Gastroesophageal sphincter (tissue), 4 donors: ENCODE results near the gene IGSF8. TPM values are rescaled to one million over a fixed set of nuclear protein-coding genes. Genes with fewer than 3 reads are reported as not detected.
A peak's percentile ranks its signal among the peaks of the same experiment; 100 is the strongest.

Experiments
- ATAC-seq: fragments of 150-250 bp; one replicate; pipeline ENCODE4 v1.9.1; 2016; ENCODE audit warnings: mild to moderate bottlenecking, moderate library complexity
- H3K27ac ChIP-seq, 4 donors: fragments of 200-600 bp; sonication (generic) in 3 of 4; 1 replicate in 3 of 4; 2 replicates in 1 of 4; pipeline ENCODE4 v1.5.1; 2016 to 2019
- H3K27me3 ChIP-seq: fragments of 200-600 bp; sonication (generic); one replicate; pipeline ENCODE4 v1.5.1; 2019
- H3K36me3 ChIP-seq, 2 donors: fragments of 200-600 bp; sonication (generic); one replicate each; pipeline ENCODE4 v1.5.1; 2019; ENCODE audit warnings: control low read depth in 1 of 2
- H3K4me1 ChIP-seq, 3 donors: fragments of 200-600 bp; sonication (generic); 1 replicate in 2 of 3; 2 replicates in 1 of 3; pipeline ENCODE4 v1.5.1; 2016 to 2019; ENCODE audit warnings: control low read depth in 2 of 3
- H3K4me3 ChIP-seq, 2 donors: fragments of 200-600 bp; sonication (generic); one replicate each; pipeline ENCODE4 v1.5.1; 2019; ENCODE audit warnings: mild to moderate bottlenecking in 1 of 2, moderate library complexity in 1 of 2
- H3K9me3 ChIP-seq, 3 donors: fragments of 200-600 bp; sonication (generic); one replicate each; pipeline ENCODE4 v1.5.1; 2017 to 2019; ENCODE audit warnings: control low read depth in 2 of 3
- CTCF ChIP-seq, 4 experiments: fragments of 200-600 bp in 2 of 4; fragments of 450-650 bp in 2 of 4; sonication (generic) in 1 of 4; IDR thresholded peaks; one replicate each; pipeline ENCODE4 v1.5.1; 2017 to 2019; ENCODE audit warnings: antibody characterized with exemption in 4 of 4, mild to moderate bottlenecking in 2 of 4, moderate library complexity in 2 of 4
- EP300 ChIP-seq: sonication (generic); formaldehyde crosslinking; IDR thresholded peaks from one replicate; pipeline ENCODE4 v1.6.1; 2017; ENCODE audit warnings: antibody characterized with exemption, mild to moderate bottlenecking
- POLR2A ChIP-seq, 2 donors: fragments of 450-650 bp; IDR thresholded peaks; one replicate each; pipeline ENCODE4 v1.6.1; 2017; ENCODE audit warnings: antibody characterized with exemption in 2 of 2, mild to moderate bottlenecking in 2 of 2, moderate library complexity in 1 of 2
- POLR2AphosphoS5 ChIP-seq: sonication (generic); formaldehyde crosslinking; IDR thresholded peaks from one replicate; pipeline ENCODE4 v1.6.1; 2017; ENCODE audit warnings: antibody characterized with exemption
- WGBS, 2 donors: methylation state at CpG; one replicate each; pipeline ENCODE4 v1.1.5; 2018; ENCODE audit warnings: low coverage in 1 of 2; 5-methylcytosine and 5-hydroxymethylcytosine counted together
- total RNA-seq, 4 donors: library from RNA; depleted of rRNA; stranded (reverse); fragments of >200 nt; gene quantifications; one replicate each; pipeline ENCODE4 v1.1.0, GENCODE V29; 2016

The IGSF8 gene
- 10 to 100 TPM; 17.1 to 23.0 (median 19.4) TPM for total RNA-seq

GRCh38 chr1:160097911-160098851 lies at the start of gene IGSF8:
IGSF8 (minus strand) TSS chr1:160098619; CDS start chr1:160098472, 147 bp downstream.
- TF ChIP-seq EP300 (no peak), CTCF (IDR thresholded peaks at IDR 0.05) (no peak), POLR2AphosphoS5 (peak; percentile 57), POLR2A (IDR thresholded peaks at IDR 0.05) (peak; percentile 52 to 57)
- Histone ChIP-seq H3K9me3 (no peaks in the 10 kb centered on the region), H3K4me1 (peaks cover 0 to 68% (median 34%) of the 10 kb centered on the region in 3 donors), H3K27me3 (no peaks in the 10 kb centered on the region), H3K4me3 (peak within 1 kb of the TSS; percentile 43 to 94), H3K36me3 (peaks cover 0 to 20% of the 10 kb centered on the region in 2 donors), H3K27ac (peak within 1 kb of the TSS; percentile 91 to 97 (median 96))
- ATAC-seq: peak; percentile 81
- 0 to 13% methylated on average over 3 to 11 of the region's 64 CpGs for WGBS, 2 donors

GRCh38 chr1:160148121-160148520 lies 49.7 kb upstream of the IGSF8 start:
- 86% methylated on average over 3 of the region's 3 CpGs for WGBS, 2 donors
- peaks cover 0 to 8% (median 2%) of the 10 kb centered on the region in 3 donors for H3K4me1 ChIP-seq
- no peaks in the 10 kb centered on the region for H3K9me3 ChIP-seq
- H3K27ac ChIP-seq: no peak overlapping the region
- TF ChIP-seq CTCF (IDR thresholded peaks at IDR 0.05) (no peak), POLR2AphosphoS5 (no peak), POLR2A (IDR thresholded peaks at IDR 0.05) (no peak), EP300 (no peak)
- no peaks in the 10 kb centered on the region for H3K27me3 ChIP-seq
- no peak for ATAC-seq
- H3K36me3 ChIP-seq: no peaks in the 10 kb centered on the region
- no peak overlapping the region for H3K4me3 ChIP-seq

GRCh38 chr1:160146107-160146506 lies 47.7 kb upstream of the IGSF8 start:
- no peaks in the 10 kb centered on the region for H3K9me3 ChIP-seq
- peaks cover 0 to 8% (median 2%) of the 10 kb centered on the region in 3 donors for H3K4me1 ChIP-seq
- H3K27me3 ChIP-seq: no peaks in the 10 kb centered on the region
- TF ChIP-seq POLR2AphosphoS5 (no peak), POLR2A (IDR thresholded peaks at IDR 0.05) (no peak), CTCF (IDR thresholded peaks at IDR 0.05) (no peak), EP300 (no peak)
- no peak overlapping the region for H3K4me3 ChIP-seq
- no peak overlapping the region for H3K27ac ChIP-seq
- 82 to 100% methylated on average over 1 to 13 of the region's 14 CpGs for WGBS, 2 donors
- peaks cover 0 to 20% of the 10 kb centered on the region in 2 donors for H3K36me3 ChIP-seq
- ATAC-seq: no peak

- TF ChIP-seq POLR2AphosphoS5 (no peak), POLR2A (IDR thresholded peaks at IDR 0.05) (no peak), CTCF (IDR thresholded peaks at IDR 0.05) (no peak), EP300 (no peak)
- Histone ChIP-seq H3K27me3 (no peaks in the 10 kb centered on the region), H3K27ac (no peak overlapping the region), H3K4me3 (no peak overlapping the region), H3K4me1 (peaks cover 0 to 6% (median 2%) of the 10 kb centered on the region in 3 donors), H3K36me3 (peaks cover 0 to 31% of the 10 kb centered on the region in 2 donors), H3K9me3 (no peaks in the 10 kb centered on the region)
- ATAC-seq: no peak
- 37% methylated on average over 3 of the region's 4 CpGs; no CpG with 5 or more reads in 1 of the 2 donors for WGBS, 2 donors
These were observed 46.5 kb upstream of the IGSF8 start for GRCh38 chr1:160144921-160145320.
